Muscle layer of duodenum (tissue), 2 donors: Measurements from ENCODE around the gene RAI1.

Experiments
- H3K27ac ChIP-seq: one replicate; pipeline ENCODE4 v1.7.0; 2013; ENCODE audit warnings: mild to moderate bottlenecking, low read length
- H3K27me3 ChIP-seq: one replicate; pipeline ENCODE4 v1.7.0; 2013; ENCODE audit warnings: low read depth, mild to moderate bottlenecking, control low read depth, low read length
- H3K36me3 ChIP-seq, 2 donors: one replicate each; pipeline ENCODE4 v1.7.0; 2013; ENCODE audit warnings: low read length in 2 of 2, control low read depth in 1 of 2, mild to moderate bottlenecking in 1 of 2; ENCODE audit not compliant: insufficient read depth in 2 of 2, control insufficient read depth in 1 of 2
- H3K4me1 ChIP-seq, 2 donors: one replicate each; pipeline ENCODE4 v1.7.0; 2013; ENCODE audit warnings: low read length in 2 of 2, mild to moderate bottlenecking in 2 of 2, control low read depth in 1 of 2, moderate library complexity in 1 of 2; ENCODE audit not compliant: insufficient read depth in 2 of 2, control insufficient read depth in 1 of 2
- H3K4me3 ChIP-seq, 2 donors: one replicate each; pipeline ENCODE4 v1.7.0; 2013; ENCODE audit warnings: low read length in 2 of 2, low read depth in 1 of 2, mild to moderate bottlenecking in 1 of 2
- H3K9me3 ChIP-seq, 2 donors: one replicate each; pipeline ENCODE4 v1.7.0; 2013; ENCODE audit warnings: low read length in 2 of 2, control low read depth in 1 of 2, mild to moderate bottlenecking in 1 of 2; ENCODE audit not compliant: control insufficient read depth in 1 of 2
- donor health status: healthy.

RAI1 gene

DNA sequence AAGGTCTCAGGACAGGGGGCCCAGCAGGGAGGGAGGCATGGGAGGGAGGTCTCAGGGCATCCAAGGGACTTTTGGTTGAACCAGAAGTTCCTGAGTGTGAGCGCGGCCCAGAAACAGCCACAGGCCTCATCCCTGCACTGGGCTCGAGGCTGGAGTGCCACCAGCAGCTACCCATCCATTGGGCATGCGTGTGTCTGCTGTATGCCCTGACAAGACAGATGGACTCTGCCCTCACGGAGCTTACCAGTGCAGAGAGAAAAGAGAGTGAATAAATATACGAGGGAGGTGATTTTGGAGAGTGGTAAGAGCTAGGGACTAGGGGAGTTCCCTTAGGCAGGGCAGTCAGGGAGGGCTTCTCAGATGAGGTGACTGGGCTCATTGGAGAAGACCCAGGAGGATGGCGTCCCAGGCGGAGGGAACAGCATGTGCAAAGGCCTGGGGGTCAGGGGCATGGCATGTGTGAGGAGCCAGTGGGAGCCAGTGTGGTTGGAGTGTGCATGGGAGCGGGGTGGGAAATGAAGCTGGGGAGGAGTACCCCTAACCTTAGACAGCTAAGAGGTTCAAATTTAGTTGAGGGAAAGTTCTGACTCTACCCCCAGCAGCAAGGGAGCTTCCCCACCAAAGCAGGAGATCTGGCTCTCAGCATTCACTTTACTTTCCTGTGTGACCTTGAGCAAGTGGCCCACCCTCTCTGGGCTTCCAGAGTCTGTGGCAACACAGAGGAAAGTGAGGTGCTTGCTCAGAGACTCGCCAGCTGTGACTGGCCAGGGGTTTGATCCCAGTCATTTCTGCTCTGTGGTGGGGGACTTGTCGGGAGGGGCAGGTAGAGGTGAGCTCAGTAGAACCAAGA, 80.9 kb downstream of the RAI1 start:
- Histone ChIP-seq H3K36me3 (no peaks in the 10 kb centered on the region), H3K27ac (no peak overlapping the region), H3K9me3 (no peaks in the 10 kb centered on the region), H3K4me3 (no peak overlapping the region), H3K27me3 (no peaks in the 10 kb centered on the region), H3K4me1 (peaks cover 3 to 45% of the 10 kb centered on the region in 2 donors)

DNA sequence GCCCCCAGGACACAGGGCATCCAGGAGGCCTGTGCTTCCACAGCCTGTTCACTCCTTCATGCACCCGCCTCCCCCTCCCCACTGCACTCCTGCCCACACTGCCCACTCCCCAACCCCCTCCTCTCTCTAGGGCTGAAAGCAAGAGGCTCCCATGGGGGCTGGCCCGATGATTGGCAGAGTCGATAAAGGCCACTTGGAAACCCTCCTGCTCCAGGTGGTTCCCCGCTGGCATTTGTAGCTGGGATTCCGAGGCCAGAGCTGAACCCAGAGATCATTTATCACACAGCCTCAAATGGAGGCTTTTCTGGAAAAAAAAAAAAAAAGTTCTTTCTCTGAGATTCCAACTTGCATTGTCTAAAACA, 81.5 kb downstream of the RAI1 start:
- H3K27ac ChIP-seq: no peak overlapping the region
- H3K27me3 ChIP-seq: no peaks in the 10 kb centered on the region
- no peaks in the 10 kb centered on the region for H3K36me3 ChIP-seq
- peaks cover 7 to 47% of the 10 kb centered on the region in 2 donors for H3K4me1 ChIP-seq
- H3K4me3 ChIP-seq: no peak overlapping the region
- no peaks in the 10 kb centered on the region for H3K9me3 ChIP-seq

DNA sequence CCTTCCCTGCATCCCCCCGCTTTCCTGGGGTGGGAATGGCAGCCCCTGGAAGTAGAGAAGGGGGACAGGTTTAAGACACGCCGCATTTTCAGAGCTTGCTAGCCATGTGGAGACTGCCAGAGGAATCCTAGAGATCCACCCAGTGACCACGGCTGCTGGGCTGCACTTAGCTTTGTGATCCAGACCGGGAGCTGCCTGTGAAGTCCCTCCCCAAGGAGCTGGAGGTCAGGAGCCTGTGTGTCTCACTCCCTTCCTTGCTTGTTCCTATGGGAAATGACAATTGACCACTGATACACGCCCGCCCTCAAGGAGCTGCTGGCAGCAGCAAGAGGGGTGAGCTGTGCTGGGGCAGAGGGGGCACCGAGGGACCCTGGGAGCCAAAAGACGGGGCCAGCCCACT, 81.9 kb downstream of the RAI1 start:
- Histone ChIP-seq H3K4me1 (peaks cover 7 to 47% of the 10 kb centered on the region in 2 donors), H3K27ac (no peak overlapping the region), H3K9me3 (no peaks in the 10 kb centered on the region), H3K4me3 (no peak overlapping the region), H3K27me3 (no peaks in the 10 kb centered on the region), H3K36me3 (no peaks in the 10 kb centered on the region)

DNA sequence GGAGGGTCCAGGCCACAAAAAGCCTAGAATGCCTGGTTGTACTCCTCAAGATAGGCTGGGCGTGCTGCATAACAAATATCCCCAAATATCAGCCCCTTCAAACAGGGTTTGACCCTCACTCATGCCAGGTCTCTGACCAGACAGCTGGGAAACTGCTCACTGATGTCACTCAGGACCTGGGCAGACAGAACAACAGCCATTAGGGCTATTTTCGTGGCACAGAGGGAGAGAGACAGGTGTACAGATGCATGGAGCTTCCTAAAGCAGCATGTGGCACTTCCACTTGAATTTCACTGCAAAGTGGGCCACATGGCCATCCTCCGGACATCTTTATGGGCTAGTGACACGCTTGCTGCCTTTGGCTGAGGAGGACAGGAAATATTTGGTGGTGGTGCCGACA, 82.5 kb downstream of the RAI1 start:
- H3K27me3 ChIP-seq: no peaks in the 10 kb centered on the region
- no peaks in the 10 kb centered on the region for H3K9me3 ChIP-seq
- no peak overlapping the region for H3K27ac ChIP-seq
- H3K4me3 ChIP-seq: no peak overlapping the region
- no peaks in the 10 kb centered on the region for H3K36me3 ChIP-seq
- H3K4me1 ChIP-seq: peaks cover 7 to 53% of the 10 kb centered on the region in 2 donors

DNA sequence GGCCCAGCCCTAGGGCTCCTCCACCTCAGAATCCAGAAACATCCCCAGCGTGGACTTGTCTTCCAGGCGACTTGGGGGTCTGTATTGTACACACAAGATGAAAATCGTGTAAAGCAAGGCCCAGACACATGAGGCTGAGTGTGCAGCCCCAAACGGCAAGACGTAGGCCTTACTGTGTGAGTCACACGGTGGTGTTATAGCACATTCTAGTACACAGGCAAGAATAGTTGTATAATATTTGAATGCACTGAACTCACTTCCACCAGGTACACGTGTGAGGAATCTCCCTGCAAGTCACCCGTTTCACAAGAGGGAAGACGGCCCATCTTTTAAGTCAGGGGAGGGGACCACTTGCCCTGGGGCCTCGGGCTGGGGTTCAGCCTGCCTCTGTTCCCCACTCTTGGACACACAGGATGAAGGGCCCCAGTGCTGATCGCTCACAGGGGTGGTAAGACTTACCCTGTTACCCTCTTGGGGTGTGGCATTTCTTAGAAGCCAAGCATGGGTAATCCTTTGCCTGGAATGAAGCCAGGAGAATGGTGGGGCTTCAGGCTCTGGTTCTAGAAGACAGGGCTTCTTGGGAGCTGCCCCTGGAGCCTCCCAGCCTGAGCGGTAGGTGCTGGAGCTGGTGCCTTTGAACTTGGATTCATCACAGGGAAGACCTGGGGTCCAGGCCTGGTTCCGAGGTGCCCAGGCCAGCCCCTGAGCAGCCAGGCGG, 84.3 kb downstream of the RAI1 start:
- no peak overlapping the region for H3K27ac ChIP-seq
- peaks cover 7 to 70% of the 10 kb centered on the region in 2 donors for H3K4me1 ChIP-seq
- no peaks in the 10 kb centered on the region for H3K9me3 ChIP-seq
- H3K4me3 ChIP-seq: no peak overlapping the region
- no peaks in the 10 kb centered on the region for H3K27me3 ChIP-seq
- no peaks in the 10 kb centered on the region for H3K36me3 ChIP-seq

DNA sequence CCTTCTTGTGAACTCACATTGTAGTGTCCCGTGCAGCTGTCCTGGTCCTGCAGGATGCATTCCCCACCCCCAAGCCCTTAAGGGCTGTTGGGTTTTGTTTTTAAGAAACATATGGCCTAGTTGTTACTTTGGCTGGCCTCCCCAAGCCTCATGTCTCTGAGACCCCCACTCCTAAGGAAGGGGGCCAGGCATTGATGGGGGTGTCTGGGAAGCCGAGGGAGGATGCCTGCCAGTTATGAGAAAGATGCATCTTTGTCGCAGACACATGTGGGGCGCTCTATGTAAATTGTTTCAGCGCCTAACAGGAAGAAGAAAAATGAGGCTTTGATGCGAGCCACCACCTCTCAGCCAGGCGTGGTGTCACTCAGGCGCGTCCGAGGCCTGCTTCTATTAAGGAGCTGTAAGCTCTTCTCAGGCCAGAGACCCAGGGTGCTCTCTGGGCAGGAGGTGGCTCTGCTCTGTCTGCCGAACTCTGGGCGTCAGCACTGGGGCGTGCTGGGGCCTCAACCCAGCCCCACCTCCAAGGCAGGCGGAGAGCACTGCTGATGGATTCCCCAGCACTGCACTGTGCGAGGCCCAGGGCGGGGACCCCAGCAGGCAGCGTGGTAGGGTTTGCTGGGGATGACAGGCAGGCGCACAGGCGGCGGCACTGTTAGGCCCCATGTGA, 85.0 kb downstream of the RAI1 start:
- Histone ChIP-seq H3K27ac (no peak overlapping the region), H3K9me3 (no peaks in the 10 kb centered on the region), H3K4me1 (peaks cover 7 to 70% of the 10 kb centered on the region in 2 donors), H3K27me3 (no peaks in the 10 kb centered on the region), H3K4me3 (no peak overlapping the region), H3K36me3 (no peaks in the 10 kb centered on the region)

DNA sequence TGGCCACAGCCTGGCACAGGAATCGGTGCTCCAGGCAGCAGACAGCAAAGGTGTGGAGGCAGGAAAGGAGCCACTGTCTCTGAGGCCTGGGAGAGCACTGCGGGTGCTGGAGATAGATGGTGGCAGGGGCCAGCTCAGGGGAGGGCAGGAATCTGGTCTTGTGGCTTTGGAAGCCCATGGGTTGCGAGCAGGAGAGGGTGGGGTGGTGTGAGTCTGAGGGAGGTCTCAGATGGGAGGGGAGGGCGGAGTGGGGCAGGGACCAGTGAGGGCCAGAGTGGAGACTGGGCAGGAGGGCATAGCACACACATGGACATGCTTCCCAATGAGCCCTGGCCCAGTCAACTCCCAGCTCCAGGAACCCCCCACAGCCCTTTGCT, 85.5 kb downstream of the RAI1 start:
- Histone ChIP-seq H3K4me1 (peaks cover 7 to 74% of the 10 kb centered on the region in 2 donors), H3K27me3 (no peaks in the 10 kb centered on the region)

DNA sequence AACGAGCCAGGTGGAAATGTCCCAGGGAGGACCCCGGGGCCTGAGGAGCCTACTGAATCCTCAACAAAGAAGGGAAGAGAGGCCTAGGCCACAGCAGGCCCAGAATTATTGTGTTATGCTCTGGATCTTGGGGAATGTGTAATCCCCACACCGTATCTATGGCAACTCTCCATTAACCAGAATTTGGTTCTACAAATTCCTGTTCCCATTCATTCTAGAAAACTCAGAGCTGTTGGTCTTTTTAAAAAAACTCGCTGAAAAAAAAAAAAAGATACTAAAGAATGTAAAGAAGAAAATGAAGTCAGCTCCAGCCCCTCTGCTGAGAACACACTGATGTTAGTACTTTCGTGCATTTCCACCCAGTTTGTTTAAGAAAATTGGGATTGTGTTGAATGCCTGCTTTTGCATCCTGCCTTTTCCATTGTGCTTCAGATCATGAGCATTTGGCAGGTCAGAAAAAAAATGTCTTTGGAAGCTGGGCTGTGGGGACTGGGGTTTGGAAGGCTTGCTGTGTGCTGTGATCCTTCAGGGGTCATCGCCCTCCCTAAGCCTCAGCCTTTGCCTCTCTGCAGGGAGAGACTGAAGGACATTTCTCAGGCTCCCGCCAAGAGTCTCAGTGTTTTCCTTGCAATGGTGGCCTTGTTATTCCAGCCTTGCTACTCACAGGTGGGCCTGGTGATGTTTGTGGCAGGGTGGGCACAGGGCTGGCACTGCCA, 86.1 kb downstream of the RAI1 start:
- peaks cover 7 to 75% of the 10 kb centered on the region in 2 donors for H3K4me1 ChIP-seq
- H3K36me3 ChIP-seq: no peaks in the 10 kb centered on the region
- H3K27me3 ChIP-seq: no peaks in the 10 kb centered on the region
- no peaks in the 10 kb centered on the region for H3K9me3 ChIP-seq
- no peak overlapping the region for H3K4me3 ChIP-seq
- no peak overlapping the region for H3K27ac ChIP-seq

More for the DNA sequence above, 85.5 kb downstream of the RAI1 start:
- no peaks in the 10 kb centered on the region for H3K9me3 ChIP-seq
- H3K27ac ChIP-seq: no peak overlapping the region
- H3K4me3 ChIP-seq: no peak overlapping the region
- no peaks in the 10 kb centered on the region for H3K36me3 ChIP-seq

DNA sequence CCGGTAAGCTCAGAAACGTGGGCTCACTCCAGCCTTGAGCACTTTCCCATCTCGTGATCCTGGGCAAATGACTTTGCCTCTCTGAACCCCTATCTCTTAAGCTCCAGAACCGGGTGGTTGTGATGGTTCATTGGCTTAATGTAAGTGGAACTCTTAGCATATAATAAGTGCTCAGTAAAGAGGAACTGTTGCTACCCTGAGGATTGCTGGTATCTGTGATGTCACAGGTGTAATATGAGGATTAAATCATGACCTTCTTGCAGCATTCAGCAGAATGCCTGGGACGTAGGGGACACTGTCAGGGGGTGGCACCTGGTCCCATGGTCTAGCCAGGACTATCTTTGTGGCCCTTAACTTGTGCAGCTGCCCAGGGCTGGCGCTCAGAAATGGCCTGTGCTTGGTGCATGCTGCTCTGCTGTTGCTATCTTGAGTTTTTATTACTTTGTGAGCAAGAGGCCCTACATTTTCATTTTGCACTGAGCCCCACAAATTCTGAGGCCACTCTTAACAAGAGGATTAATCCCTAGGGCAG, 86.7 kb downstream of the RAI1 start:
- H3K9me3 ChIP-seq: no peaks in the 10 kb centered on the region
- no peaks in the 10 kb centered on the region for H3K27me3 ChIP-seq
- H3K4me1 ChIP-seq: peaks cover 7 to 69% of the 10 kb centered on the region in 2 donors
- H3K36me3 ChIP-seq: no peaks in the 10 kb centered on the region
- no peak overlapping the region for H3K4me3 ChIP-seq
- no peak overlapping the region for H3K27ac ChIP-seq

DNA sequence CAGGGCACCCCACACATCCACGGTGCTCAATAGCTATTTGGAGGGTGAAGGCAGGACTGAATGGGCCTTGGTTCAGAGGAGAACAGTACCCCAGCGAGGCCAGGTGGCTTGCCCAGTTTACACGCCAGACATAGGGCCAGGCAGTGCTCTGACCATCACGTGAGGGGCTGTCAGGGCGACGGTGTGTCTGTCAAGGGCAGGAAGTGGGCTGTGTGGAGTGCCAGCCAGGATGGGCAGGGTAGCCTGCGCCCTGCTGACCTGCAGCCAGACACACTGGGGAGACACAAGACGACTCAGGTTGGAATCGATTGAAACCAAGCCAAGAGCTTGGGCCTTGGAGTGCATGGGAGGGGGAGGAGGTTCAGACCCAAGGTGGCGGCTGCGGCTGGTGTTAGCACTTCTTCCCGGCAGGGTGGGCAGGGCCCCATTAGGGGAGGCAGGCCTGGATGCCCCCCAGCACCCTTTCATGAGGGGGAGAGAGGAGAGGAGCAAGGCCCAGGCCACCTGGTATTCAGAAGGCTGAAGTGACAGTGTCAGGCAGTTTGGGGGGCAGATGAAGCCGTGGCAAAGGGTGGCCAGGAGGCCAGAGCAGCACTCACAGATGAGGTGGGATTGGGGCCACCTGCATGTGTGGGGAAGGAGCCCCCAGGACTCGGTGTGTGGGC, 87.3 kb downstream of the RAI1 start:
- peaks cover 7 to 63% of the 10 kb centered on the region in 2 donors for H3K4me1 ChIP-seq
- H3K36me3 ChIP-seq: no peaks in the 10 kb centered on the region
- H3K4me3 ChIP-seq: no peak overlapping the region
- H3K27ac ChIP-seq: no peak overlapping the region
- no peaks in the 10 kb centered on the region for H3K9me3 ChIP-seq
- no peaks in the 10 kb centered on the region for H3K27me3 ChIP-seq
